GM08714 (cell line): ENCODE results near the gene DGCR8.
A peak's percentile ranks its signal among the peaks of the same experiment; 100 is the strongest.

Source experiments
- H3K4me3 ChIP-seq: fragments of 200-500 bp; sonication (Bioruptor generic); 2 replicates; pipeline ENCODE4 v1.5.1; 2014; ENCODE audit warnings: mild to moderate bottlenecking, low read length, inconsistent platforms
- ZNF274 ChIP-seq: IDR thresholded peaks from 2 replicates; pipeline ENCODE4 v1.6.1; 2012; ENCODE audit warnings: mild to moderate bottlenecking, low read depth, low read length

DGCR8 gene

GRCh38 chr22:20125201-20126174, 45.4 kb downstream of the DGCR8 start:
- H3K4me3 ChIP-seq = no peak overlapping the region
- TF ChIP-seq ZNF274 = no peak

DNA sequence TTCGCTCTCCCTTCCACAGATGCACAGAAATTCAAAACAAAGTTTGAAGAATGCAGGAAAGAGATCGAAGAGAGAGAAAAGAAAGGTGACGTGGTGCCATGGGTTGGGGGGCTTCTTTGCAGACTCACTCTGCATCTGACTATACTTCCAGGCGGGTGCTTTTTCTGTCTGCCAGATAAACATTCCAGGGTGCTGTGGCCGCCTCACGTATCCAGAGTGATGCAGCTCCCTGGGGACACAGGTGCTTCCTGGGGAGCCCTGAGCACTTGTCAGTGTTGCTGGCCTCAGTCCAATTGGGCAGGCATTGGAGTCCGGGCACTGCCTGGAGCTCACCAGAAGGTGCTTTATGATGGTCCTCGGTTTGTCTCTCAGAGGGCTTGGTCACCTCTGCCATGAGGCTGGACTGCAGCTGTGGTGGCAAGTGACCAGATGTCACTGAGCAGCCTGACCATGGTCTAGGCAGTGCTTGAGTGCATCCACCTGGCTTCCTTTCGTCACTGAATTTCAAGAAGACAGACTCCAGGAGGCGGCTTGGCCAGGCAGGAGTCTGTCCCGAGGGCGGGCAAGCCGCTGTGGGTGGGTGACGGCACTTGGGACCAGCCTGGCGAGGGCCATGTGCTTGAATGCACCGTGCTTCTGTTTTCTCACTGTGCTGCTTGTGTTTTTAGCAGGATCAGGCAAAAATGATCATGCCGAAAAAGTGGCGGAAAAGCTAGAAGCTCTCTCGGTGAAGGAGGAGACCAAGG, 46.4 kb downstream of the DGCR8 start:
- no peak for TF ChIP-seq ZNF274
- H3K4me3 ChIP-seq = no peak overlapping the region

GRCh38 chr22:20127318-20127868, 47.4 kb downstream of the DGCR8 start:
- H3K4me3 ChIP-seq = no peak overlapping the region
- TF ChIP-seq ZNF274 = no peak

DNA sequence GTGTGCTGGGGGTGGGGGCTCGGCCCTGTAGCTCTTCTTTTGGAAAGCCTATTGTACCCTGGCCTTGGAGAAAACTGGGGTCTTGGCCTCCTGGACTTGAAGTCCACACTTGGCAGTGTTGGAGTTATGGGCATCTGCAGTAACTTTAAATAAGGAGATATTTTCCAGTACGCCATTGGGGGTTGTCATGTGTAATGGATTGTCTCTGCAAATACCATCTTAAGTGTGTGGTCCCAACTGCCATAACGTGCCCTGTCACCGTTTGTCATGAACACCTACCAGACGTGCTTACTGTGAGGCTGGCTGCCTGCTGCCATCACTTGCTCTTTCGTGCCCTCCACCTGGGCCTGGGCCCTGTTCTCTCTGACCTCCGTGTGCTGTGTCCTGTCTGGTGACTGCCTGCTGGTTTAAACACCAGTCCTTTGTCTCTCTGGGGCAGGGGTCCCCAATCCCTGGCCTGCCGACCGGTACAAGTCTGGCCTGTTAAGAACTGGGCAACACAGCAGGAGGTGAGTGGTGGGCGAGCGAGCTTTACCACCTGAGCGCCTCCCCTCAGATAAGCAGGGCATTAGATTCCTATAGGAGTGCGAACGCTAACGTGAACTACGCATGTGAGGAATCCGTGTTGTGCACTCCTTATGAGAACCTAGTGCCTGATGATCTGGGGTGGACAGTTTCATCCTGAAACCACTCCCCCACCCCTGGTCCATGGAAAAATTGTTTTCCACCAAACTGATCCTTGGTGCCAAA, 48.0 kb downstream of the DGCR8 start:
- H3K4me3 ChIP-seq = no peak overlapping the region
- no peak for TF ChIP-seq ZNF274

DNA sequence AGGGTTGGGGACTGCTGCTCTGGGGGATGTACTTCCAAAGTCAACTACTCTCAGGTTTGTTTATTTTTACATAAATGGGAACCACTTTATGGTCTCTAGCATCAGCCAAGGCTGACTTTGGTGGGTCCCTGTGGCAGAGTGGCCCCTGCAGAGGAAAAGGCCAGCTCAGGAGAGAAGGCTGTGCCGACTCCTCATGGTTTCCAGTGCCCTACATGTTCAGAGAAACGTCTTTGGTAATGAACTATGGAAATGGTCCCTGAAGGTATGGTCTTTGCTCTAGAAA, 48.5 kb downstream of the DGCR8 start:
- TF ChIP-seq ZNF274 = no peak
- H3K4me3 ChIP-seq = no peak overlapping the region

DNA sequence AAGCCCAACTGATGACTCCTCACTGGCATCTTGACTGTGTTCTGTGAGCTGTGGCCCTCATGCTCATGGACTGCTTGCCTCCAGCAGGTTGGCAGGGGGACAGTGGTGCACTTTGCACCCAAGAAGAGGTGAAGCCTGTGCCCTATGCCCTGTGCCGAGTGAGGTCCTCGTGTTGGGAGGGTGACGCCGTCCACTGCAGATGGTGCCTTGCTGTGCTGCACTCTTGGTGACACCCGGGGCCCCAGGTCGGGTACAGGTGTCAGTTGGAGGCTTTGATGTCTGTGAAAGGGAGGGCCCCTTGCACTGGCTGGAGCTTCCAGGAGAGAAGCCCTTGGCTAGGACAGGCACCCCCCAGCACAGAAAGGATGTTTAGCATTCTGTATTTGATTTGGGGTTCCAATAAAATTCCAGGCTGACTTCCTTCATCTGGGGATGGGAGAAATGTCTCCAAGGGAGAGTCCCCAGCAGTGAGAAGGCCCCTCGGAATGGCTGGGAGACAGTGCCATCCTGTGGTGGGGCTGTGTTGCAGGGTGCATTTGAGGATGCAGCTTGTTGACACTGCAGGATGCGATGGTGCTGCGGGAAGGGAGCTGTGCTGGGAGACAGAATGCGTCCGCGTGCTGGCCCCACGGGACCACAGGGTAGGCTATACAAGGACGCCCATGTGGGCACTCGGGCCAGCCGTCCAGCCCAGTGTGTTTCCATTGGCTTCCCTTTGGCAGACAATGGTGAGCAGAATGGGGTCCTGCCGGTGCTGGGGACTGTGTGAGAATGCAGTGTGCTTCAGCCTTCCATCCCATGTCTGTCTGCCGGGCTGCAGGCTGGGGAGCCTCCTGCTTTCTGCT, 49.1 kb downstream of the DGCR8 start:
- no peak overlapping the region for H3K4me3 ChIP-seq
- no peak for TF ChIP-seq ZNF274

DNA sequence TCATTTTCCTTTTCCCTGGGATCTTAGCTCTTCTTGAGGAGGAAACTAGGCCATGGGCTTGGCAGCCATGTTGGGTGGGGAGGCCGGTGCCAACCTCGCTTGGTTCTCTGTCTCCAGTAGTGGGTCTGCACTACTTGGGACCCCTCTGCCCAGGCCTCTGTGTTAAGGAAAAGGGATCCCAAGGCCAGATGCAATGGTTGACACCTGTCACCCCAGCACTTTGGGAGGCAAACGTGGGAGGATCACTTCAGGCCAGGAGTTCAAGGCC, 49.6 kb downstream of the DGCR8 start:
- H3K4me3 ChIP-seq = no peak overlapping the region
- TF ChIP-seq ZNF274 = no peak

DNA sequence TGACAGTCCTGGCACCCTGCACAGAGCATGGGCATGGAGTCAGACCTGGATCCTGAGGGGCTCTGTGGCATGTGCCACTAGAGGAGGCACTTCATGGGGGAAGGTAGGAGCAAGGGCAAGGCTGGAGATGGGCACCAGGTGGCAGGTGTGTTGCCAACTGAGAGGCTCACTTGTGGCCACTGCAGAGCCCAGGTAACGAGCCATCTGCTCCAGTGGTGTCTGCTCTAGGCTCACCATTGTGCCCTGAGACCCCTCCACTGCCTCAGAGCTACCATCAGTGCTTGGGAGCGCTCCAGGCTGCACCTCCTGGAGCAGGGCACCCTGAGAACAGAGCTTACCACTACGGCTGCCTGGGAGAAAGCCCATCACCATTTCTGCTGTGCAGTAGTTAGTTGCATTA, 50.3 kb downstream of the DGCR8 start:
- TF ChIP-seq ZNF274 = no peak
- H3K4me3 ChIP-seq = no peak overlapping the region

GRCh38 chr22:20130731-20131596, 50.9 kb downstream of the DGCR8 start:
- no peak for TF ChIP-seq ZNF274
- peak overlapping the region; percentile 62; the same call in 1 of the 2 replicates for H3K4me3 ChIP-seq

DNA sequence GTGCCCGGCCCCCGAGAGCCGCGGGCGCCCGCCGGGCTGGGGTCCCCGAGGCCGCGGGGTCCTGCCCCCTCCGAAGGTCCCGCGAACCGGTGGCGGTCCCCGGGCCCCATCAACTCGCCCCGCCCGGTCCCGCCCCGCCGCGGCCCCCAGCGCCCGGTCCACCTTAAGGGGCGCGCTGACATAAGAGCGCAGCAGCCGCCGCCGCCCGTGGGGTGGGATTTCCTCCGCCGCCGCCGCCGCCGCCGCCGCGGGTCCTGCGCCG, 51.5 kb downstream of the DGCR8 start, which contains the start of gene ZDHHC8:
TSS of gene ZDHHC8 (plus strand) at position 208 of the 262 bp plus-strand sequence. CDS start 144 bp downstream, outside the sequence.
- peak within 1 kb of the TSS; percentile 67 for H3K4me3 ChIP-seq
- no peak for TF ChIP-seq ZNF274

GRCh38 chr22:20131859-20132685, 52.0 kb downstream of the DGCR8 start:
- TF ChIP-seq ZNF274 = no peak
- peak overlapping the region; percentile 67 for H3K4me3 ChIP-seq

DNA sequence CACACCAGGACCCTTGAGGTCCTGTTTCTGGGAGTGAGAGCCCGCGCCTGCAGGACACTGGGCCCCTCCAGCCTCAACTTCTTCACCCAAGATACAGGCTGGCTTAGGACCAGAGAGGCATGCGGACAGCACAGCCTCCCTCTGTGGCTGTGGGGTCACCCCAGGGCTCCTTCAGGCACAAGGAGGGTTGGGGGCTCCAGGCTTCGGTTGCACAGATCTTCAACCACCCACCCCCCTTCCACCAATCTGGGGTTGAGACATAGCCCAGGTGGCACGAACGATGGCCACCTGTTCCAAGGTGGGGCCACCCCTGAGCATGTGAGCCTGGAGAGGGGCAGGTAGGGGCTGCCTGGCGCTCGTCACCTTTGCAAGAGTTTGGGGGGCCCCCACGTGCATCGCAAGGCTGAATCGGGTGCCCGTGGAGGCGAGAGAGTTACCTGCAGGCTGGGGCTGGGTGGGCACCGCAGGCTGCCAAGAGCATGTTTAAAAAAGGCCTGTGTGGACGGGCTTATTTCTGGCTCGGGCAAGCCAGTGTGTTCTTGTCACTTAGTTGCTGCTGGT, 52.7 kb downstream of the DGCR8 start:
- no peak for TF ChIP-seq ZNF274
- peak overlapping the region; percentile 67; the same call in 1 of the 2 replicates for H3K4me3 ChIP-seq
